H9 (cell line): ENCODE measurements around the gene CLIP1. TPM values are rescaled to one million over a fixed set of nuclear protein-coding genes. Genes with fewer than 3 reads are reported as not detected.

Source experiments
- DNase-seq: peaks from one replicate; pipeline ENCODE4 v3.0.0-alpha.2; 2017
- H2AFZ ChIP-seq: one replicate; pipeline ENCODE4 v1.6.1; 2013; ENCODE audit warnings: mild to moderate bottlenecking, low read length, control low read depth, moderate library complexity
- H2AK5ac ChIP-seq: 2 replicates; pipeline ENCODE4 v1.6.1; 2013; ENCODE audit warnings: low read length, control low read depth, mixed read lengths; ENCODE audit not compliant: insufficient read length
- H2BK120ac ChIP-seq: one replicate; pipeline ENCODE4 v1.6.1; 2013; ENCODE audit warnings: low read depth, mild to moderate bottlenecking, low read length, control low read depth, inconsistent platforms; ENCODE audit not compliant: poor library complexity, severe bottlenecking
- H2BK12ac ChIP-seq: 2 replicates; pipeline ENCODE4 v1.6.1; 2013; ENCODE audit warnings: low read length, control low read depth, mixed read lengths, low read depth; ENCODE audit not compliant: insufficient read length
- H2BK15ac ChIP-seq: 2 replicates; pipeline ENCODE4 v1.6.1; 2013; ENCODE audit warnings: low read depth, low read length, control low read depth
- H2BK20ac ChIP-seq: one replicate; pipeline ENCODE4 v1.6.1; 2013; ENCODE audit warnings: low read depth, mild to moderate bottlenecking, low read length, control low read depth, inconsistent platforms; ENCODE audit not compliant: poor library complexity, severe bottlenecking
- H2BK5ac ChIP-seq: 2 replicates; pipeline ENCODE4 v1.6.1; 2013; ENCODE audit warnings: low read length, control low read depth, mixed read lengths; ENCODE audit not compliant: insufficient read length
- H3K14ac ChIP-seq: 2 replicates; pipeline ENCODE4 v1.6.1; 2013; ENCODE audit warnings: low read length, control low read depth; ENCODE audit not compliant: insufficient read depth
- H3K18ac ChIP-seq: 2 replicates; pipeline ENCODE4 v1.6.1; 2013; ENCODE audit warnings: low read depth, mild to moderate bottlenecking, mixed read lengths, low read length, control low read depth; ENCODE audit not compliant: insufficient read length
- H3K23ac ChIP-seq: 2 replicates; pipeline ENCODE4 v1.6.1; 2013; ENCODE audit warnings: low read length, control low read depth, mixed read lengths, low read depth; ENCODE audit not compliant: insufficient read length
- H3K23me2 ChIP-seq: 2 replicates; pipeline ENCODE4 v1.6.1; 2013; ENCODE audit warnings: low read depth, mild to moderate bottlenecking, mixed read lengths, low read length, control low read depth; ENCODE audit not compliant: insufficient read length, poor library complexity, severe bottlenecking
- H3K27ac ChIP-seq: 2 replicates; pipeline ENCODE4 v1.5.1; 2013; ENCODE audit warnings: low read length, control low read depth, mixed read lengths, low read depth; ENCODE audit not compliant: insufficient read length
- H3K27me3 ChIP-seq: 2 replicates; pipeline ENCODE4 v1.6.1; 2013; ENCODE audit warnings: low read length, control low read depth, inconsistent platforms; ENCODE audit not compliant: insufficient read depth
- H3K4ac ChIP-seq: 2 replicates; pipeline ENCODE4 v1.6.1; 2013; ENCODE audit warnings: low read depth, mild to moderate bottlenecking, control low read depth, inconsistent platforms, low read length, moderate library complexity
- H3K4me1 ChIP-seq: 2 replicates; pipeline ENCODE4 v1.6.1; 2013; ENCODE audit warnings: low read length, control low read depth, inconsistent platforms; ENCODE audit not compliant: insufficient read depth
- H3K4me2 ChIP-seq: 2 replicates; pipeline ENCODE4 v1.6.1; 2013; ENCODE audit warnings: low read length, control low read depth, mixed read lengths; ENCODE audit not compliant: insufficient read length, insufficient read depth
- H3K56ac ChIP-seq: 2 replicates; pipeline ENCODE4 v1.6.1; 2013; ENCODE audit warnings: low read depth, mild to moderate bottlenecking, mixed read lengths, low read length, control low read depth; ENCODE audit not compliant: insufficient read length
- H3K79me1 ChIP-seq: 2 replicates; pipeline ENCODE4 v1.6.1; 2013; ENCODE audit warnings: low read depth, mild to moderate bottlenecking, moderate library complexity, low read length, control low read depth, inconsistent platforms; ENCODE audit not compliant: insufficient read depth, poor library complexity, severe bottlenecking
- H3K79me2 ChIP-seq: 2 replicates; pipeline ENCODE4 v1.6.1; 2013; ENCODE audit warnings: low read length, control low read depth, inconsistent platforms; ENCODE audit not compliant: insufficient read depth
- H3K9ac ChIP-seq: 2 replicates; pipeline ENCODE4 v1.6.1; 2013; ENCODE audit warnings: low read length, control low read depth, mixed read lengths; ENCODE audit not compliant: insufficient read length; ENCODE audit errors: extremely low read depth
- H3K9me3 ChIP-seq: one replicate; pipeline ENCODE4 v1.6.1; 2013; ENCODE audit warnings: low read depth, low read length, inconsistent platforms; ENCODE audit not compliant: control insufficient read depth
- H3T11ph ChIP-seq: one replicate; pipeline ENCODE4 v1.6.1; 2013; ENCODE audit warnings: mild to moderate bottlenecking, low read length, control low read depth, inconsistent platforms
- H4K20me1 ChIP-seq: one replicate; pipeline ENCODE4 v1.6.1; 2013; ENCODE audit not compliant: control insufficient read depth, insufficient read length, insufficient read depth
- H4K5ac ChIP-seq: 2 replicates; pipeline ENCODE4 v1.6.1; 2013; ENCODE audit warnings: low read depth, mild to moderate bottlenecking, mixed read lengths, low read length, control low read depth; ENCODE audit not compliant: insufficient read length
- H4K8ac ChIP-seq: replicated peaks from 2 replicates; pipeline ENCODE4 v1.6.1; 2013; ENCODE audit warnings: low read length, control low read depth, mixed read lengths, low read depth; ENCODE audit not compliant: insufficient read length
- H4K91ac ChIP-seq: 2 replicates; pipeline ENCODE4 v1.6.1; 2013; ENCODE audit warnings: low read depth, mild to moderate bottlenecking, moderate library complexity, mixed read lengths, low read length, control low read depth; ENCODE audit not compliant: insufficient read length
- H3K27ac Mint-ChIP-seq, 3 experiments: 2 replicates in 2 of 3; 3 replicates in 1 of 3; pipeline ENCODE4 v1.8.0; 2020 to 2021; ENCODE audit warnings: mixed read lengths in 3 of 3, mild to moderate bottlenecking in 1 of 3, moderate library complexity in 1 of 3
- H3K27me3 Mint-ChIP-seq: 2 replicates; pipeline ENCODE4 v1.8.0; 2021; ENCODE audit warnings: low read depth, mild to moderate bottlenecking, moderate library complexity, mixed read lengths
- H3K36me3 Mint-ChIP-seq, 3 experiments: 2 replicates in 2 of 3; 3 replicates in 1 of 3; pipeline ENCODE4 v1.8.0; 2020 to 2021; ENCODE audit warnings: low read depth in 3 of 3, mixed read lengths in 3 of 3; ENCODE audit not compliant: insufficient read depth in 1 of 3
- H3K4me1 Mint-ChIP-seq, 2 experiments: 2 replicates each; pipeline ENCODE4 v1.8.0; 2020; ENCODE audit warnings: mixed read lengths in 2 of 2
- H3K4me3 Mint-ChIP-seq, 2 experiments: 2 replicates in 1 of 2; 3 replicates in 1 of 2; pipeline ENCODE4 v1.8.0; 2020 to 2021; ENCODE audit warnings: mild to moderate bottlenecking in 2 of 2, mixed read lengths in 2 of 2, moderate library complexity in 1 of 2
- H3K9me3 Mint-ChIP-seq, 2 experiments: 2 replicates in 1 of 2; 3 replicates in 1 of 2; pipeline ENCODE4 v1.8.0; 2020; ENCODE audit warnings: mild to moderate bottlenecking in 2 of 2, mixed read lengths in 2 of 2, moderate library complexity in 1 of 2
- WGBS: extraction: QIAGEN DNeasy Blood & Tissue Kit; methylation state at CpG from one replicate; pipeline ENCODE4 v1.1.7; 2013; ENCODE audit warnings: missing lambda C conversion rate, low lambda C conversion rate, mixed read lengths; ENCODE audit not compliant: insufficient read length; ENCODE audit errors: extremely low coverage; 5-methylcytosine and 5-hydroxymethylcytosine counted together
- total RNA-seq: library from RNA; stranded (reverse); gene quantifications from 2 replicates; pipeline ENCODE4 v1.2.1, GENCODE V29; 2021
- TF ChIP-seq, protein P1 (sequence below): fragments of 200-600 bp; sonication (generic); conservative IDR thresholded peaks from 3 replicates; pipeline ENCODE4 v1.8.0; 2021; ENCODE audit warnings: antibody characterized with exemption, mild to moderate bottlenecking

The CLIP1 gene
- total RNA-seq, 1 experiment from 2014 or later: 23.6 TPM

DNA sequence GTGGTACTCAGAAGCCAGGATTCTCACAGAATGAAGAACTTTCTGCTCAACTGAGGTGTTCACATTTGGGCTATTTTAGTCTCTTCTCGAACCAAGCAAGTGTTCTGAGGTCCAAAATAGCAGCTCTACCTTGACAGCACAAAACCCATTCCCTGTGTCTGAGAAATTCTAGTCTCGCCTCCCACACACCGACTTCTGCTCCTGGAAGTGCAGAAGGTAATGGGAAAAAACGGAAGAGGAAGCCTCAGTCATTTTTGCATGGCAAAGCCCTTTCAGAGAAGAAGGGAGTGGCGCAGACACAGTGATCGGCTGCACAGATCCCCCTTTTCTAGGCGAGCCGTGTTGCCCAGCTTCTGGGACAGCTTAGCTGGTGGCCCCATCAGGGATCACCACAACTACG, 125.0 kb downstream of the CLIP1 start:
- Histone ChIP-seq H2BK20ac (no peak overlapping the region), H3K27me3 (no peaks in the 10 kb centered on the region), H3K9ac (no peak overlapping the region), H4K5ac (no peak overlapping the region), H3K79me2 (no peaks in the 10 kb centered on the region), H3K4me2 (no peak overlapping the region), H4K91ac (no peak overlapping the region), H3K4me1 (no peaks in the 10 kb centered on the region), H3K56ac (no peak overlapping the region), H3K4ac (no peak overlapping the region), H2BK12ac (no peak overlapping the region), H2BK15ac (no peak overlapping the region), H3T11ph (no peak overlapping the region), H3K9me3 (no peaks in the 10 kb centered on the region), H4K20me1 (no peaks in the 10 kb centered on the region), H2AK5ac (no peak overlapping the region), H2BK120ac (no peak overlapping the region), H3K23ac (no peak overlapping the region), H2BK5ac (no peak overlapping the region), H4K8ac (no peak overlapping the region), H3K18ac (no peak overlapping the region), H3K79me1 (no peaks in the 10 kb centered on the region), H3K27ac (no peak overlapping the region), H3K14ac (no peak overlapping the region), H3K23me2 (no peaks in the 10 kb centered on the region), H2AFZ (no peak overlapping the region)
- no CpG with 5 or more reads among the region's 9 CpGs for WGBS
- no peaks in the 10 kb centered on the region for H3K4me1 Mint-ChIP-seq
- no peaks in the 10 kb centered on the region for H3K9me3 Mint-ChIP-seq
- H3K27ac Mint-ChIP-seq: peak overlapping the region in 1 of 3 experiments; percentile 49; a peak in 1 of 7 replicates
- peaks cover 0 to 5% (median 0%) of the 10 kb centered on the region in 3 experiments; a peak in 1 of 7 replicates for H3K36me3 Mint-ChIP-seq
- no peak overlapping the region for H3K4me3 Mint-ChIP-seq
- no peaks in the 10 kb centered on the region for H3K27me3 Mint-ChIP-seq
- TF ChIP-seq, protein P1, sequence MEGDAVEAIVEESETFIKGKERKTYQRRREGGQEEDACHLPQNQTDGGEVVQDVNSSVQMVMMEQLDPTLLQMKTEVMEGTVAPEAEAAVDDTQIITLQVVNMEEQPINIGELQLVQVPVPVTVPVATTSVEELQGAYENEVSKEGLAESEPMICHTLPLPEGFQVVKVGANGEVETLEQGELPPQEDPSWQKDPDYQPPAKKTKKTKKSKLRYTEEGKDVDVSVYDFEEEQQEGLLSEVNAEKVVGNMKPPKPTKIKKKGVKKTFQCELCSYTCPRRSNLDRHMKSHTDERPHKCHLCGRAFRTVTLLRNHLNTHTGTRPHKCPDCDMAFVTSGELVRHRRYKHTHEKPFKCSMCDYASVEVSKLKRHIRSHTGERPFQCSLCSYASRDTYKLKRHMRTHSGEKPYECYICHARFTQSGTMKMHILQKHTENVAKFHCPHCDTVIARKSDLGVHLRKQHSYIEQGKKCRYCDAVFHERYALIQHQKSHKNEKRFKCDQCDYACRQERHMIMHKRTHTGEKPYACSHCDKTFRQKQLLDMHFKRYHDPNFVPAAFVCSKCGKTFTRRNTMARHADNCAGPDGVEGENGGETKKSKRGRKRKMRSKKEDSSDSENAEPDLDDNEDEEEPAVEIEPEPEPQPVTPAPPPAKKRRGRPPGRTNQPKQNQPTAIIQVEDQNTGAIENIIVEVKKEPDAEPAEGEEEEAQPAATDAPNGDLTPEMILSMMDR: no peak
- no peak for DNase-seq
